Dermis microvascular lymphatic vessel endothelial cell (primary cell): Measurements from ENCODE around the gene KRT37. TPM values are rescaled to one million over a fixed set of nuclear protein-coding genes. Genes with fewer than 3 reads are reported as not detected.
A peak's percentile ranks its signal among the peaks of the same experiment; 100 is the strongest.
"Not testable (repeated sequence)": the region's sequence is repeated elsewhere in the genome, so short reads cannot be mapped to it uniquely, and the experiment has no call there.

Experiments used
- DNase-seq, 2 donors: peaks; one replicate each; pipeline versions ENCODE4 v3.0.0 to v3.0.0-alpha.2; 2010; ENCODE audit warnings: low read depth in 2 of 2
- total RNA-seq: library from RNA; depleted of rRNA; stranded (reverse); fragments of >200 nt; gene quantifications from 2 replicates; pipeline ENCODE4 v1.2.1, GENCODE V29; 2014

Gene KRT37
- total RNA-seq, 1 donor from 2014 or later, result not detected

DNA sequence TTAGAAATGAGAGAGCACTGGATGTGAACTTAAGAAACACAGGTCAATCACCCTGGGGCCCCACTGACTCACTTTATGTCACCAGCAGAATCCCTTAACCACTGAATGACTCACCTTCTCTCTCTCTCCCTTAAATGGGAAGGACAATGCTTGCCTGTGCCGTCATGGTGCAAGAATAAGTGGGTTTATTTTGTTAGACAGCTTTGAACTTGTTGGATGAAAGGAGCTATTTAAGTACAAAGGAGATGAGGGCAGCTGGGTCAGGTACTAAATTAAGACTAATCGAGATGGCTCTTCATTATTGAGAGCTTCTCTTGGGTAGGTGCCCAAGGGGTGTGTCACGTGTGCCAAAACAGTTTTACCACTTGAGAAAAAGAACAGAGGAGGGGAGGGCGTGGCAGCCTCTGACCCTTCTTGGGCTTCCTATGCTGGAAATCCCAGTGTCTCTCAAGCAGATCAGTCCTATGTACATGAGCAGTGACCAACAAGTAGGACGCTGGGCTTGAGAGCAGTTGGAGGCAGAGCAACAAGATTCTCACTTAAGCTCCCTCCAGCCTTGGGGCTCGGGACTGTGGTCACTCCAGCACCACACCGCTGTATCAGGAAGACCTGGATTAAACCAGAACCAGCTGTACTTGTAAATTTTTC is 20.2 kb downstream of the KRT37 start:
- DNase-seq, result peak in 1 of 2 donors; percentile 57

DNA sequence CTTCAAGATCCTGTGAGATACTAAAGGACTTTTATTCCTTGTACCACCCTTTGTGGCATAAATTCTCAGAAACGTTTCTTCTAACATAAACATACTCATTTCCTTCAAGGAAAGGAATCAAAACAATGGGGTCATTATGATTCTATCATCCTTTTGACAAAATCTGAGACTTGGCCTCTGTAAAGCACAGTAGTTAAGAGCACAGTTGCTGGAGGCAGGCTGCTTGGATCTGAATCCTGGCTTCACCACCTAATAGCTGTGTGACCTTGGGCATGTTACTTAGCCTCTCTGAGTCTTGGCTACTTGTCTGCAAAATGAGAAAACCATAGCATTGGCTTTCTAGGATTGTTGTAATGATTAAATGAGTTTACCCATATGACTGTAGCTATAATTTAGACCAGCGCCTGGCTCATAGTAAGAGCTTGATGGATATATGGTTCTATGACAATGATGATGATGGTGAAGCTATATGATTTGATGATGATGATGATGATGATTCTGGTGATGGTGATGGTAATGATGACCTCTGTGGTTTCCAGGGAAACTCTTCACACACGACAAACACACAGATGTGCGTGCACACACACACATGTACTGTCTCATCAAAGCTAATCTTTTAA is 20.9 kb downstream of the KRT37 start:
- peak in 1 of 2 donors; percentile 34 for DNase-seq

DNA sequence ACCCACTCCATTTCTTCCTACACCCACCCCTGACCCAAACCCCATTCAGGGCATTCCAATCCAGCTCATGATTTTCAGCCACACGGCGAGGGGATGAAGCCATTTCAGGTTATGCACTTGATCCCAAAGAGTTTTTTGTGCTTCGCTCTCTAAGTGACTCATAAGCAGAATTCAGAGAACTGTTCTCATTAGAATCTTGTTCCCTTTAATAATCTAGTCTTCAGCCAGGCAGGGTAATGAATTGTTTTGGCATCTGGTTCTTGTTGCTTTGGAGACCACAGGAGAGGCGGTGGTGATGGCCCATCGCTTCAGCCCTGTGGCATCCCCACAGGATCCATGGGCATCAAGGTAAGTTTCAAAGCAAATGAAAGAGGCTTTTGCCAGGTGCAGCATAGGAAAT is 22.2 kb downstream of the KRT37 start:
- no peak for DNase-seq

DNA sequence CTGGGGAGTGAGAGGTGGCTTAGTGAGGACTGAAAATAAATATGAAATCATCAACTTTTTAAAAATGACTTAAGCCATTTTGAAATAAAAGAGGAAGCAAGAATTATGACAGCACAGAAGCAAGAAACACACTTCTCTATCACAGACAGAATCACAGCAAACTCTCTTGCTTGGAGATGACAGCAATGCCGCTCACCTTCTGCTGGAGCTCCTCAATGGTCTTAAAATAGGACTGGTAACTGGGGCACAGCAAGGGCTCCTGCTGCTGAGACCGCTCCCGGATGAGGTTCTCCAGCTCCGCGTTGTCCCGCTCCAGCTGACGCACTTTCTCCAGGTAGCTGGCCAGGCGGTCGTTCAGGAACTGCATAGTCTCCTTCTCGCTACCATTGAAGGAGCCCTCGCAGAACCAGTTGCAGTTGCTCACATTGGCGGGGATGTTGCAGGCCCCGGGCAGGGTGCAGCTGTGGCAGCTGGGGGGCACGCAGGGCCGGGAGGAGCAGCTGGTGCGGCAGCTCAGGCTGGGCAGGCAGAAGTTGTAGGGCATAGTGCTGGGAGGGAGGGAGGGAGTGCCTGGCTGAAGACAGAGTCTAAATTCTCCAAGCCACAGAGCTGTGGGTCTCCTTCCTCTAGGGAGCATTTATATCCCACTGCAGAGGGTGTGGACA is 27.3 kb downstream of the KRT37 start, which contains the start of gene KRT31:
TSS of gene KRT31 (minus strand) at position 613 of the 665 bp plus-strand sequence. CDS start at position 544, 69 bp downstream.
- no peak for DNase-seq

DNA sequence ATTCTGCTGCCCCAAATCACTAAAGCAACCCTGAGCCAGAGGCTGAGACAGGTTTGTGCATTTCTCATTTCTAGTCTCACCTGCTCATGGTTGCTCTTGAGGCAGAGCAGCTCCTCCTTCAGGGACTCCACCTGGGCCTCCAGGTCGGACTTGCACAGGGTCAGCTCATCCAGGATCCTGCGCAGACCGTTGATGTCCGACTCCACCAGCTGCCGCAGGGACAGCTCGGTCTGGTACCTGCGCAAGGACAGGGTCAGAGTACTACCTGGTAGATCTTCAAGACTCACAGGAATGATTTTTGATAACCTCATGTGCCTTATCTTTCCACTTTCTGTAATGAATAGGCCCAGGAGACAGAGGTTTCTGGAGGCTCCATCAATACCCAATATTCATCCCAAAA is 28.0 kb downstream of the KRT37 start:
- DNase-seq, result no peak

DNA sequence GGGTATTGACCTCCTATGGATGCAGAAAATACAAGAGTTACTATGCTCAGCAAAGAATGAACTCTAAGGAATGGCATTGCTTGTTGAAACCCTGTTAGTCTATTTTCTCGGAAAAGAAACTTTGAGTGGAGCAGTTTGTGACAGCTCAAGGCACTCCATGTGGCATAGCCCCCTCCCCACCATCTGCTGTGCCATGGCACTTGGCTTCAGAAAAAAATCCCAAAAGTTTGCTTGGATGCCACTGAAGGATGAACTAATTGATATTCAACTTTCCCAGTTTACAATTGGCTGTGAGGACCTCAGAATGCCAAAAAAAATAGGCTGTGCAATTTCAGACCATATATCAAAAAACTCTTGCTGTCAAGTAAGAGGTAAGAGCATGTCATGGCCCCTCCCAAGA is 28.8 kb downstream of the KRT37 start:
- DNase-seq, result no peak

DNA sequence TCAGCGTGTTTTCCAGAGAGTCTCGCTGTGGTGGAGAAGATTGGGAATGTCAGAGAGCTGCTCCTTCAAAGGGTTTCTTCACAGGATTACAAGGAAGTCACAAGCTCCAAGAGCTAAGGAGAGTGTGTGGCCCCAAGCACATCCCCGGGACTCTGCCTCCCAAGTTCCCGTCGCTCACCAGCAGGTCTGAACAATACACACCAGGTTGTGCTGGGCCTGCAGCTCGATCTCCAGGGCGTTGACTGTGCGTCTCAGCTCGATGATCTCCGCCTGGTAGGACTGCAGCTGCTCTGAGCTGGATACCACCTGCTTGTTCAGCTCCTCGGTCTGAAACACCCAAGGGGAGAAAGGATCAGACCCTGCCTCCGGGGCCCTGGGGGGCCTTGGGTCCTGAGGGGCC is 29.3 kb downstream of the KRT37 start:
- DNase-seq, result not testable (repeated sequence)

DNA sequence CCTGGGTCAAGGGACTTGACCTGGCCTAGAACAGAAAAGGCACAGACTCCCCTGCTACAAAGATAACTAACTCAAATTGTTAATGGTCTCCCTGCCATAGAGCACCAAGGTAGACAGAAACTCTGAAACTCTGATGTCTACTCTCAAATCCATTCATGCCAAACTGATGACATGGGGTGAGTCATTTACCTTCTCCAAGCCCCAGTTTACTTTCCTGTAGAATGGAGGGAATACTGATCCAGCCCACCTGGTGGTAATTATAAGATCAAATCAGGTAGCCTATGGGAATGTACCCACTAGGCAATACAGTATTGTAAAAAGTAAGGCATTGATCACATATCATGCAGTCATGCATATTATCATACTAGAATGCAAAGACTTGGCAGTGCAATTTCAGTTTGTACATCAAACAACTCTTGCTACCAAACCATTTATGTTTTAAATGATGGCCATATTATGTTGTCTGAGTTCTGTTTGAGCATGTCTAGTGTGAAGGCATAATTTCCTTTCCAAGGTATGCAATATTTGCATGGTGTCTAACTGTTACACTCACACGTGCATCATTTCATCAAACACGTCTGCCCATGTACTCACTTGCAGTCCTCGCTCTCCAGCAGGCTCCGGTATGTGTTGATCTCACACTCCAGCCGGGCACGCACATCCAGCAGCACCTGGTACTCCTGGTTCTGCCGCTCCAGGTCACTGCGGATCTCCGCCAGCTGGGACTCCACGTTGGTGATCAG is 30.0 kb downstream of the KRT37 start:
- DNase-seq, result no peak

DNA sequence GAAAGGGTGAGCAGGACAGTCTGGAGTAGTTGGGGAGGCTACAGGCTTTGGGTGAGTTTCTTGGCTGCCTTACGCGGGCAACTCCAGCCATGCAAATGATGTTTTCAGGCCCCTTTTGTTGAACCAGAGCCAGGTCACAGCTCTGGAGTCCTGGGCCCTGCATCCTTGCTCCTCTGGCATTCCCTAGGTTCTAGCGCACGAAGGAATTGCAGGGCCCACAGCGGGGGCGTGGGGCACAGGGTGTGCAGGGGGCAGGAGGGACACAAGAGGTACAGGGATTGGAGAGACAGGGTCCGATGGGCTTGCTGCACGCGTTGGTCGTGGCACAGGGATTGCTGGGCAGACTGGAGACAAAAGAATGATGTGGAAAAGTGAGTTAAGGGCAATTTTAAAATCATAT is 30.6 kb downstream of the KRT37 start:
- DNase-seq, result no peak

DNA sequence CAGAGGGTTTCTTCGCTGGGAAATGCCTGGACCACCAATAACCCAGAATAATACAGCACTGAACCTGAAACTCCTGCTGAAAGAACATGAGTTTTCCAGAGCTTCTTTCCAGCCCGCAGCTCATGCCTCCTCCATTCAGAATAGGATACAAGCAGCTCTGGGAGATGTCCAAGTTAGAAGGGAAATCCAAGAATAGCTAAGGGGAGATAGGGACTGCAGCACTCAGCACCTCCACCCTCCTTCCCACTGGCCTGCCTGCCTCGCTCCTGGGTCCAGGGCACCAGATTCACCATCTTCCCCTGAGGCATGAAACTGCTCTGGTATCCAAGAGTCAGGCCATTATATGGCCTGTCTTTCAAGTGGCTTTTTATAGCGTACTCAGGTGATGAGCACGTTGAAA is 31.1 kb downstream of the KRT37 start:
- DNase-seq, result no peak

DNA sequence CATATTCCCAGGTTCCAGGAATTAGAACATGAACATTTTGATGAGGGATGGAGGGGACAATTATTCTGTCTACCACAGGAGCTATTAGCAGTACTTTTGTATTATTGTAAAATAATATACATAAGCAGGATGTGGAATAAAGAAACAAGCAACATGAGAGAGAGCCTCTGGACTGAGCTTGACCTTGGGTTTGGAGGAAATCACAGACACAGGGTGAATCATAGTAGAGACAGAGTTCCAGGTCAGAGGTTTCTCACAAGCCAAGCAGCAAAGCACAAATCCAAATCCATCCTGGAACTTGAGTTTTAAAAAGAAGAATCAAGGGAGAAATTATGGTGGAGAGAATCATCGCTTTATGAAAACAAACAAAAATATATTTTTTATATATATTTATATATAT is 32.1 kb downstream of the KRT37 start:
- DNase-seq, result no peak

DNA sequence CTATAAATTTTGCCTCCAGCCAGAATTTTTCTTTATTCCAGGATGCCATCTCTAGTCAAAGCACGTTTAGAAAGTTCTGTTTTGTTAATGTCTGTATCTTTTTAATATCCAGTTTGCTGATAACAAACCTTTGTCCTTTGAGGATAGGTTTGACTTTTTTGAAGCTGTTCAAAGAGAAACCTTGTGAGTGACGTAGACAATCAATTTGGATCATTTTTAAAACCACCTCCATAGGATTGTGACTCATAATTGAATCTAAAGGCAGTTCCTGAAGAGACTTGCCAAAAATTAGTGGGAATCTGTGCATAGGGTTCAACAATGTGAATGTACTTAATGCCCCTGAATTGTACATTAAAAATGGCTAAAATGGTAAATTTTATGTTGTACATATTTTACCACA is 32.9 kb downstream of the KRT37 start:
- no peak for DNase-seq

DNA sequence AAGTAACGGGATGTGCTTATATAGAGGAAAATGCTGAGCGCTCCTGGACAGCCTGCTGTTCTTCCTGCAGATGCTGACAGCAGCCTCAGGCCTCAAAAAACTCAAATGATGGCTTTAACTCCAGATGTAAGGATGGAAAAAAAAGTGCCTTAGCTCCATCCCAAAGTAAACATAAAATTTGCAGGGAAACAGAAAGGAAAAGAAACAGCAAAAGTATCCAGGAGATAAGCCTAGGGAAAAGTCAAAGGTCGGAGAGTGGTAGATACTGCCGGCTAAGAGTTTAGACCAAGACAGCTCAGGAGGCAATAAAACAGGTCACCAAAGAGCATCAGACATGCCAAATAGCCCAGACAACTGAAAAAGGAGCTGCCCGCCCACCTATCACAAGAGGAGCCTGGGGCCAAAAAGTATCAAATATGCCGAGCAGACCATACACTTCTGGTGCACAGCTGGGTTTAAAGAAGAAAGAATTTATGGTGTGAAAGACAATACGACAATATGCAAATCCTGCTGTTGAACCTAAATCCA is 33.9 kb downstream of the KRT37 start:
- DNase-seq, result no peak

DNA sequence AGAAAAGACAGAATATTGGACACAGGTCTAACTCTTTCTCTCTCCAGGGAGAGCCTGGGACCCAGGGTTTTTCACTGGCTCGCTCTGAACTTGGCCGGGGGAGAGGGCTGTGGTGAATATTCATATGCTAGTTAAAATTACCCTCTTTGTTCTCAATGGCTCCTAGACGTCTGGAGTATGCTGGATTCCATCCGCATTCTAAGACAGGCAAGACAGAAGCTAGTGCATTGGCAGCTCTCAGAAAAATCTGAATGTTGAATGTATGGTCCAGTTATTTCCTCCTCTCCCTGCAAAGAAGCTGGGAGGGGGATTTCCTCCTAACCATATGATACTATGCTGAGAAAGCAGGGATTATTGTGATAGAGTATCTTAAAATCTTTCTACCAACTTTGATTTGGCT is 36.7 kb downstream of the KRT37 start:
- DNase-seq, result no peak

DNA sequence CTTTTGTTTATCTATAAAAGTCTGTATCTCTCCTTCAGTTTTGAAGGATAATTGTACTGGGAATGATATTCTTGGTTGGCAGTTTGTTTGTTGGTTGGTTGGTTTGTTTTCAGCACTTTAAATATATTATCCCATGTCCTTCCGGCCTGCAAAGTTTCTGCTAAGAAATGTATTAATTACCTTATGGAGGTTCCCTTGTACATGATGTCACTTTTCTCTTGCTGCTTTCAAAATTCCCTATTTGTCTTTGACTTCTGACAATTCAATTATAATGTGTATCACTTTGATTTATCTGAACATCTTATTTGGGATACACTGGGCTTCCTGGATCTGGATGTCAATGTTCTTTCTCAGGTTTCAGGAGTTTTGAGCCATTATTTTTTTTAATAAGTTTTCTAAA is 38.2 kb downstream of the KRT37 start:
- DNase-seq, result no peak

DNA sequence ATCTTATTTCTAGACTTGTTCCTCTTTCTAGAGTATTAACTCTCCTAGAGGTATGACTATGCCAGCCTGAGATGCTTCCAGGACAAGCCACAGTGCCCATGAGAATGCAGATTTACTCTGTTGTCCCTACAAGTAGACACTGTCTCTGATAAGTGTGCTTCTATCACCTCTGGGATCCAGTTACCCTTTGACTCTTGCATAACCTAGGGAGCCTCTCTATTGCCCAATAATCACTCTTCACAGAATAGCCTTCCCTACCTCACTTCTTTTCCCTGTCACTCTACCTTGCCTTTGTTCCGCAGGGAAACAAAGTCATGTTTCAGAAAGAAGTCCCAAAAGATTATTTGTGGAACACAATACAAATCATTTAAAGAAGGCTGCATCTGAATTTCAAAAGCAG is 40.7 kb downstream of the KRT37 start:
- no peak for DNase-seq

DNA sequence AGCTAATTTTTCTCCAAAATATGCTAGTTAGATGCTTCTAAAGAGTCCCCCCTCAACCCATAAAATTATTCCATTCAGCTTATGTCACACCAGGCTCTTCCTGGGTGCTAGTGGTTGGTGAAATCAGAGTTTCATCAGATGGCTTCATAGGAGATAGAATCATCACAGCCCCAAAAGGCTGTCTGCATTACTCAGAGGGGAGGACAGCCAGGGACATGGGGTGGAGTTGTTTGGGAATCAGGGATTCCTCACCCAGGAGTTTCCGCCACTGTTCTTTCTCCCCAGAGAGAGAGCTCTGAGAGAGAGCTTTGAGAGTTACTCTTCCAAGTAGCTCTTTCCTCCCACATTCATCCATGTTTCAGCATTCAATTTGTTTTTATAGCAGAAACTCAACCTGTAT is 42.0 kb downstream of the KRT37 start:
- DNase-seq, result no peak

DNA sequence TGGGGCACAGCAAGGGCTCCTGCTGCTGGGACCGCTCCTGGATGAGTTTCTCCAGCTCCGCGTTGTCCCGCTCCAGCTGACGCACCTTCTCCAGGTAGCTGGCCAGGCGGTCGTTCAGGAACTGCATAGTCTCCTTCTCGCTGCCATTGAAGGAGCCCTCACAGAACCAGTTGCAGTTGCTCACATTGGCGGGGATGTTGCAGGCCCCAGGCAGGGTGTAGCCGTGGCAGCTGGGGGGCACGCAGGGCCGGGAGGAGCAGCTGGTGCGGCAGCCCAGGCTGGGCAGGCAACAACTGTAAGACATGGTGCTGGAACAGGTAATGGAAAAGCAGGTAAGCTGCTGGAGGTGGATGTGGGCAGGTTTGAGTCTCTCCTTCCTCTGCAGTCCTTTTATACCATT is 42.4 kb downstream of the KRT37 start, which contains the start of gene KRT34:
TSS of gene KRT34 (minus strand) at position 364 of the 400 bp plus-strand sequence. CDS start at position 304, 60 bp downstream.
- not testable (repeated sequence) for DNase-seq

DNA sequence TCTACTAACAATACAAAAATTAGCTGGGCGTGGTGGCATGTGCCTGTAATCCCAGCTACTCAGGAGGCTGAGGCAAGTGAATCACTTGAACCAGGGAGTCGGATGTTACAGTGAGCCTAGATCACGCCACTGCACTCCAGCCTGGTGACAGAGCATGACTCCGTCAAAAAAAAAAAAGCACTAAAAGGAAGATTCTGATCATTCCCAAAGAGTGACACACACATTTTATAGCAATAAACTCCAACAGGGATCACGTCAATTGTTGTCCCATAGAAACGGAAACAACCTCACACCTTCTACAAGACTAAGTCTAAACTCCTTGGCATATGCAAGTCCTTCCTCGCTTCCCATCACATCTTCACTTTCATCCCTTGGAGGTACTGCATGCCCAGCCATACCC is 44.3 kb downstream of the KRT37 start:
- not testable (repeated sequence) for DNase-seq

DNA sequence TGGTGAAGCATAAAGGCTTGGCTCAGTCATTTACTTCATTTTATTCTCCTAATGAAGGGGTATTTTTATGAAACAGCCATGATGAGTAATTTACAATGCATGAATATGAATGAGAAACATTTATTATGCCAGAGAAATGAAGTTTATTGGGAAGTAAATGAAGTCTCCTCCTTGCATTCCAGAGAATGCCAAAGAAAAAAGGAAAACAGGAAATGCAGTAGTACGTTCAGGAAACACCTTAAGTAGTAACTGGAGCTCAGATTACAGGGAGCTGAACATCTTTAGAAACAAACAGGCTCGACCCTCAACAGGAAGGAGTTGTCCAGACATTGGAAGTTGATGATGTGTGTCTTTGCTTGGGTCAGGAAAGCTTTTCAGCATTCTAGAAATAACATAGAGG is 46.8 kb downstream of the KRT37 start:
- peak in 1 of 2 donors; percentile 24 for DNase-seq
